CD4-positive, alpha-beta T cell treated with Interleukin-6 at 100 ng/mL for 8 hours (primary cell): Measurements from ENCODE around the gene PVALEF.

Source experiments
- DNase-seq: peaks from one replicate; pipeline ENCODE4 v3.0.0-alpha.2; 2020; ENCODE audit warnings: mixed read lengths, low spot score

PVALEF gene

DNA sequence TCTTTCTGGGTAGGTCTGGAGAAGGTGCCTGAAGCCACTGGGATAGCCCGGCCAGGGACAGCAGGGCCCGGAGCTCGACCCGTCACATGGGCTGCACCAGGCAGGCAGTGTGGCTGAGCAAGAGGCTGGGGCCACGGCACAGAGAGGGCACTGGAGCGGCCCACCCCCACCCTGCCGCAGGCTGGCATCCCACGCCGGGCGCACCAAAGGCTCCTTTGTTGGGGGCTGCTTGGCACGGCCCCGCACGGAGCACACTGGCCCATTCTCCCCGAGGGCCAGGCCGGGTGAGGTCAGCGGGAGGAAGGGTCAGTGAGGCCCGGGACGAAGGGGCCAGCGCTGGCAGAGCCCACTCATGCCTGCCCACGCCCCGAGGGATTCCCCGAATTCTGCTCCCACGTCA, 36.5 kb upstream of the PVALEF start:
- DNase-seq = no peak

DNA sequence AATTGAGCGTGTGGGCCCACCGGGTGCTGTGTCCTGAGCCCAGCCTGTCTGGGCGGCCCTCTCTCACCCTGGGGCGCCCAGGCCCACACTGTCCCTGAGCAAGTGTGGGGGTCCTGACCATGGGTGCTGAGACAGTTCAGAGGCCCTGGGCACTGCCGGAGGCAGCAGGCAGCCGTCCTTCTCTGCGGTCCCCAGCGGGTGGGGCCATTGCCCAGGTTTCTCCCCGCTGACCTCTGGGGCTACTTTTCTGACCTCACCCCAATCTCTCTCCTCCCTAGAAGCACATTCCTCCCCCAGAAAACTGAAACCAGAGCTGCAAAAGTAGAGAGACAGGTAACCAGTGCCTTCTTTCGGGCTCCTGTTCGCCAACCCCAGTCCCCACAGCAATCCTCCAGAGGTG, 36.0 kb upstream of the PVALEF start:
- DNase-seq = no peak

DNA sequence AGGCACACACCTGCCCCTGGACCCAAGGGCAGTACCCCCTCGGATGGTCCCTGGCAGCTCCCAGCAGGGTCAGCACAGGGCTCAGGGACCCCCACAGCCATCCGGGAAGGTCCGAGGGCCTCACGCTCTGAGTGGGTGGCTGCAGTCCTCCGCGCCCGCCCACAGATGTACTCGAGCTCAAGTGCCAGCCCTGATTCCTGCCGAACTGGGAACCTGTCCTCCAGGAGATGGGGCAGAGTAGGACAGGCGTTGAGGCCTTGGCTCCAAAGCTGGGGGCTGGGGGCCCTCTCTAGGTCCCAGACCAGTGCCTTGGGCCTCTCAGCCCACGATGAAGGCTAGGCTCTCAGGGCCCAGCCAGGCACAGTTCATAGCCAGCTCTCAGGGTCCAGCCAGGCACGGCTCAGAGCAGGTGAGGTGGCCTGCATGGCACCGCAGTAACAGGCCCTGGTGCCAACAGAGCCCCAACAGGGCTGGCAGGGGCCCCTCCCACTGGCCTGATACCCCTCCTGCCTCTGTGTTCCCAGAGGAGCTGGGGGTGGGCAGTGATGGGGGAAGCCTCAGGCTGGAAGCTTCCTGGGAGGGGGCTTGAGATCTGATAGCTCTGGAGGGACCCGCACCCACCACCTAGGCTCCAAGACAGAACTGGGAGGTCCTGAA, 35.5 kb upstream of the PVALEF start:
- no peak for DNase-seq

DNA sequence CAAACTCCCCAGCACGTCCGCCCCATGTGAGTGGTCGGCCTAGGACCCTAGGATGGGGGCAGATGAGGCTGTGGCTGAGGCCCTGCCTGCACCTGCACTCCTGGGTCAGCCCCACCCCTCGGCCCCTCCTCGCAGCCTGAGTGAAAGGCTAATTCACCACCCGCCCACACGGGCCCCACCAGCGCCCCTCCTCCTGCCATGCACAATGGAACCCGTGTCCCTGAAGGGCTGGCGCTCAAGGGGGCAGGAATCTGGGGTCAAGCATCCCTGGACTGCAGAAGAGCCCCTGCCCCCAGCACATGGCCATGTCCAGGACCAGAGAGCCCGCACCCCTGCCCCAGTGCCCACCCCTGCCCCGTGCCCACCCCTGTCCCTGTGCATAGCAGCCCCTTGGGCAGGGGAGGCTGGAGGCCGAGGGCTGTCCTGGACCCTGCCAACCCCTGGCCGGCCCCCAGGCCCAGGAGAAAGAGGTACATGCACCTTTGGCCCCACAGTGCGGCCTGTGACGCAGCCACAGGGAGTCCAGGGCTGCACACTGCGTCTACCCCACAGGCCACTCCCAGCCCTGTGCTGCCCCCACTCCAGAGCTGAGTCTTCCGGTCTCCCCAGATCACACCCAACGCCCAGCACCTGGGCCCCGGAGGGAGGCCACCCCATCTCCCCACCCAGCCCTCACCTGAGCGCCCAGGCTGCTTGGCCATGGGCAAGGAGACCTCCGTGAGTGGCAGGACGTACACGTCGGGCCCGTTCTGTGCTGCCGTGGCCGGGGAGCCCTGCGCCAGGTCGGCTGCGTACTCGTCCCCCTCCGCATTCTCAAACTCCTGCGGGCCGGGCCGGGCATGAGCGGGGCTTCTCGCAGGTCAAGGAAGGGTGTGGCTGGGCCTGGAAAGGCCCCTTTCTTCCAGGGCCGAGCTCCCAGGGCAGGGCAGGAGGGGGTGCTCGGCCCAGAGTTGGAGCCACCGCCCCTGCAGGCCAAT, 34.6 kb upstream of the PVALEF start:
- no peak for DNase-seq

DNA sequence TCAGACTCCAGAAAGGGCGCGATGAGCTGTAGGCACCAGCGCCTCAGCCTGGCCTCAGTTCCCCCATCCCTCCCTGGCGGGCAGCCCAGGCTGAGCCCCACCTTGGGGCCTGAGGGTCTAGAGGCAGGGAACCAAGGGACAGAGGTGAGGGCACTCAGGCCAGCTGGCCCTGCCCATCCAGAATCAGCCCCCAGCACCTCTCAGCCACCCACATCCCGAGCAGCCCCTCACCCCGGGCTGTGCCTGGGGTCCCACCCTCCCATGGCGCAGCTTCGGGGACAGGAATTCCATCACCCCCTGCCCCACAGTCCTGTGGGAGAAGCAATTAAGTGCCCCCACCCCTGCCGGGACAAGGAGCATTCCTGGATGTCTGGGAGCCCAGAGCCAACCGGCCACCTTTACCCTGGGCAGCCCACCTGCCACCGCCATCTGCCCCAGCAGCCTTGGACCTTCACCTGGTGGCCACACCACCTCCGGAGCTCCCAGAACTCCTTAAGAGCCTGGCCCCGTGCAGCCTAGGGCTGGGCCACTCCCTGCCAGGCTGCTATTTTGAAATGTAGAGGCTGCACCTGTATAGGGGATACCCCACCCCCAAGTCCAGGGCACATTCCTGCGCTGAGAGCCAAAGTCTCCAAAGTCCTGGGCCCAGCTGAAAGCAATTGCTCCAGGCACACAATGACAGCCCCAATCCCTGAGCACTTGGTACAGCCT, 33.7 kb upstream of the PVALEF start:
- DNase-seq = no peak

DNA sequence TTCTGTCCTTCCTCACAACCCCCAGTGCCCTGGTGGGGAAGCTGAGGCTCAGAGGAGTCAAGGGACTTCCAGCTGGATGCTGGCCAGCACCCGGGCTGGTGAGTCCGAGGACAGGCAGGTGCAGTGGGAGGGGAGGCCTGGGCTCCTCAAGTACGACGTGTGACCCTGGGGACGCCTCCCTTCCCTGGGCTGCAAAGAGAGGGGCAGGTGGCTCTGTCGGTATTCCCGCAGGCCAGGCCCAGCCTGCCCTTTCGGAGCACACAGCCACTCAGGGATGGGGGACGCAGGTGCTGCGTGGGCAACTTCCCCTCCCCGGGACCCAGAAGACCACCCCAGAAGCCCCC, 33.1 kb upstream of the PVALEF start:
- DNase-seq = no peak

DNA sequence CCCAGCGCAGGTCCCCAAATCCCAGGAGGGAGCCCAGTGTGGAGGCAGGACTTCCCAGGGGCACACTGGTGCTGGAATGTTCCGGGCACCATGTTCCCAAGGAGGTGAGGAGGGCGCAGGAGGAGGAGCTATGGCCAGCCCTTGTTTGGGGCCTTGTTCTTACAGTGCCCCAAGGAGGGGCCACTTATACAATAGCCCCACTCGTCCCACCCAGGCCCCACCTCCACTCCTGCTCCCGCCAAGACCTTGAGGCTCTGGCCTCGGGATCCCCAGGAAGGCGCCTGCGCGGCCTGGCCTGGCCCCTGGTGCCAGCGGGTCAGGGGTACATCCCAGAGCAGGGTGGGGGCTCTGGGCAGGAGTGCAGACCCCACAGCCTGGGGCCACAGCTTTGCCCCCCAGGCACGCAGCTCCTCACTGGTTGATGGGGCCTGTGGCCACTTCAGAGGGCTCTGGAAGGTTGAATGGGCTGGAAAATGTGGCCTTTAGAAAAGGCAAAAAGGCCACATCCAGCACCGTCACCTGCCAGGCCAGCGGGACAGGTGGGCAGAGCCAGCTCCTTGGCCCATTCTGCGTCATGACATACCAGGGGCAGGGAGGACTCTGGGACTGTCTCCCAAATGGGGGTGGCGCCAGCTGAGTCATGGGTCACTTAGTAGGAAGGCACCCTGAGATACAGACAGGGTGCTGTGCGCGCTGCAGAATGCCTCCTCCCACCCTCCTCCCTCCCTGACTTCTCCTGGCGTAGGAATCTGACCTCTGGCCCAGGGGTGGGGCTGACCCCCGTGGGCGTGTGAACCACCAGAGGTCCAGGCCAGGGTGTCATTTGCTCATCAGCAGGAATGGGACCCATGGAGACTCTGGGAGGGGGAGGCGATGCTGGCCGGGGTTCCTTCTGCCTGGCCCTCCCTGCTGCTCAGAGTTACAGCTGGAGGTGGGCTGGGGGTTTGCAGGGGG, 32.3 kb upstream of the PVALEF start:
- no peak for DNase-seq

DNA sequence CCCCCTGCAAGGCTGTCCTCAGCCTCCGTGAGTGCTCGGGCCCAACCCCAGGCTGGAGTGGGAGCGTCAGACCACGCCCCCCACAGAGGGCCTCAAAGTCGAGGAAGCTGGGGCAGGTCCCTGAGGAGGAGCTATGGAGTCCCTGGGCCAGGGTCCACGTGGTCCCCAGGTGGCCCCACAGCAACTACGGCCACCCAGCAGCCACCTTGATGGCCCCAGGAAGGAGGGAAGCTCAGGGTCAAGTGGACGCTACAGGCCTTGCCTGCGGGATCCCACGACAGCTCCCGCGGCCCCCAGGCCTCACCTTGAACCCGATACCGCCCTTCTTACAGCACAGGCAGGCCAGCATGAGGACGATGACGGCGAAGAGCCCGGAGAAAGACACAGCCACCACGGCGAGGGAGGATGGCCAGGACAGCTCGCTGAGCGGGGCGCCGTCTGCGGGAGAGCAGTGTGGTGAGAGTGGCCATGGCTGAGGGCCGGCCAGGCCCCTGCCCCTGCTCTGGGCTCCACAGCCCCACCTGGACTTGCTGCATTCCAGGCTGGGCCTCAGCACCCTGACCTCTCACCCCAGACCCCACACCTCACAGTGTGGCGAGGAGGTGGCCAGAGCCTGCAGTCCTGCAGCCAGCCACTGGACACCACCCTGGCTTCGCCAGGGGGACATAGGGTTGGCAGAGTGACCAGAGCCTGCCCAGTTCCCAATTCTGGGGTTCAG, 31.1 kb upstream of the PVALEF start:
- DNase-seq = no peak

DNA sequence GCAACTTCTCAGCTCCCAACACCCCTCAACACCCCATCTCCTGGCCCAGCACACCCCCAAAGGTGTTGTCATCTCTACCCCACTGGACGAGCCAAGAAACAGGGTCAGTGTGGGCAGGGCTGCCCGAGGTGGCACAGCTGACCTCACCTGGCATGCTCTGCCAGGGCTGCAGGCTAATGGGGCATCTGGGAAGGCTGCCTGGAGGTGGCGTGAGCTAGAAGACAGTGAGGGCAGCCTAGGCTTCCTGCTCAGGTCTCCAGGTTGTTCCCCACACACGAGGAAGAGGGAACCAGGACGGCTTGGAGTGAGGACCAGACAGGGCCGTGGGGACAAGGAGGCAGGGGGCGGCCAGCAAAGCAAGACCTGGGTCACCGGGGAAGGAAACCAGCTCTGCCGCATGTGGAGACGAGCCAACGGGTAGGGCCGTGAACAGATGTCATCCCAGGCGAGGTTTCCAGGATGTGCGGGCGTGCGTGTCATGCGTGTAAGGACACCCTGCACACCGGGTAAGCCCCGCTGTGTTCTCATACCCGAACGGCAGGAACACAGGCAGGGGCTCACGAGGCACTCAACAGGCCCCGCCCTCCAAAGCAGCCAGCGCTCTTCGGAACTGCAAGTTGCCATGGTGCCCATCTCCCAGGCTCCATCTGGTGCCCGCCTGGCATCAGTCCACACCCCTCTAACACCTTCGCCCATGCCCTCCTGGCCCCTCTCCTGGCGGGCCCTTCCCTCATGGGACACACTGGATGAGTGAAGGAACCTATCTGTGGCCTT, 29.6 kb upstream of the PVALEF start:
- no peak for DNase-seq

DNA sequence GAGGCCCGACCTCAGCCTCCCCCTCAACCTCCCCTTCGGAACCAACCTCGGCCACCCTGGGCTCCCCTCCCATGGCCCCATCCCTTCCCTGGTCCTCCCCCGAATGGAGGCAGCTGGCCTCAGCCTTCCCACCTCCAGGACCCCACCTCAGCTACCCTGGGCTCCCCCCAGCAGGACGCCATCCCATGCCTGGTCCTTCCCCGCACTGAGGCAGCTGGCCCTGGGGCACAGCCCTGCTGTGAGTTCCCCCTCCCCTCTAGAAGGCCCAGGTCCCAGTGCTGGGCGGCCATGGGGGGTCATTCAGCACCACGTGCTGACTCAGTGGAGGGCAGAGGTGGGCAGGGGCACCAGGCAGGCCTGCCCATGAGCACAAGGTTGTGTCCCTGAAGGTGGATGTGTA, 28.9 kb upstream of the PVALEF start:
- DNase-seq = no peak

DNA sequence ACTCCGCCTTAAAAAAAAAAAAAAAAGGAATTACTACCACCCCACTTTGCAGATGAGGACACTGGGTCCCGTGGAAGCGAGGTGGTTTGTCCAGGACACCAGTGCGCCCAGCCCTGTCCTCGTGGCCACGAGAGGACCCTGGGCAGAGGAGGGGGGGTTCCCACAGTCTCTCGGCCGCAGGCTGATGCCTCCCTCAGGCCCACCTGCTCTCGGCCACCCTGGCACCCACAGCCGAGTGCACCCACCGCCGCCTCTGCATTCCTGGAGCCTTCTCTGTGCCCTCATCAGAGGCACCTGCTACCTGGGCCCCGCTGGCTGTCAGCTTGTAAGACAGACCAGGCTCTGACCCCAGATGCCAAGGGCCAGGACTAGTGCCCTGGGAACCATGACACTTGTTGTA, 28.1 kb upstream of the PVALEF start:
- DNase-seq = no peak

DNA sequence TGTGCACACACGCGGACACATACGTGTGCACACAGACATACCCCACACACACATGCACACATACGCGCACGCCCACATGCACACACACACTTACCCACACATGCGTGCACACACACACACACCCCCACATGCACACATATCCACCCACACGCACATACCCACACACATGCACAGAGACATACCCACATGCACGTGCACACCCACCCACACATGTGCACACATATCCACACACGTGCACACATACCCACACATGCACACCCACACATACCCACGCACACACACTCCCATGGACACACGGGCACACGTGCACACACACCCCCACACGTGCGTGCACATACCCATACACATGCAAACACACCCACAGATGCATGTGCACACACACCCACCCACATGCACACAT, 27.2 kb upstream of the PVALEF start:
- DNase-seq = no peak

DNA sequence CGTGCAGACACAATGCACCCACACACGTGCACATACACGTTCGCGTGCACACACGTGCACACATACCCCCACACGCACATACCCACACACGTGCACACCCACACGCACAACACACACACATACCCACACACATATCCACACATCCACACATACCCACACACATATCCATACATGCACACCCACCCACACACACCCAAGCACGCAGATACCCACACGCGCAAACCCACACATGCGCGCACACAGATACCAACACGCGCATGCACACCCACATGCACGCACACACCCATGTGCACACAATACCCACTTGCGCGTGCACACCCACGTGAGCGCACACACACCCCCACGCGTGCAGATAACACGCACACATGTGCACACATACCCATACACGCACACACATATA, 26.8 kb upstream of the PVALEF start:
- no peak for DNase-seq

DNA sequence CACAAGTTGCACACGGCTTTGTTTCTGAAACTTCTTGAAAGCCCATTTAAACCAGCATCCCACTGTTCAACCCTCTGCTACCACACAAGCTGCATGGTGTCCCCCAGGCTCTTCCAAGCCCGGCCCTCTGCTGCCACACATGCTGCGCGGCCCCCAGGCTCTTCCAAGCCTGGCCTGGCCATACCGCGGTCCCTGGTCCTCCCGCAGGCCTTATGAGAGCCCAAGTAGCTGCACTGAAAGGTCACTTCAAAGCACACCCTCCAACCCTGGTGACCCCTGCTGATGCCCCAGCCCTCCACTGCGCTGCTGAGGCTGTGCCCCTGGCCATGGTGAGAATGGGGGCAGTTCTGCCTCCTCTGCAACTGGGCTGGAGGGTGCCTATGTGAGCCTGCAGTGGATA, 25.9 kb upstream of the PVALEF start:
- no peak for DNase-seq

DNA sequence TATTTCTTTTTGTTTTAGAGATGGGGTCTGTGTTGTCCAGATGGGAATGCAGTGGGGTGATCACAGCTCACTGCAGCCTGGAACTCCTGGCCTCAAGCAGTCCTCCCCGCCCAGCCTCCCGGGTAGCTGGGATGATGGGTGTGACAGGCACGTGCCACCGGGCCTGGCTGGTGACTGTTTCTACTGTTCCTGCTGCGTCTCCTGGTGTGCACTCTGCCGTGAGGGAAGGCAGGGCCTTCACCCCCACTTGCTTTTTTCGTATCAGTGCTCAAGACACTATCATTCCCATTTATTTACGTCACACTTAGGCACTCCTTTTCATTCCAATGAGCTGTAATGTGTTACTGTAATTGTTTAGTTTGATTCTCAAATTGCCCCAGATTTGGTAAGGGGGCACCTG, 25.3 kb upstream of the PVALEF start:
- no peak for DNase-seq

DNA sequence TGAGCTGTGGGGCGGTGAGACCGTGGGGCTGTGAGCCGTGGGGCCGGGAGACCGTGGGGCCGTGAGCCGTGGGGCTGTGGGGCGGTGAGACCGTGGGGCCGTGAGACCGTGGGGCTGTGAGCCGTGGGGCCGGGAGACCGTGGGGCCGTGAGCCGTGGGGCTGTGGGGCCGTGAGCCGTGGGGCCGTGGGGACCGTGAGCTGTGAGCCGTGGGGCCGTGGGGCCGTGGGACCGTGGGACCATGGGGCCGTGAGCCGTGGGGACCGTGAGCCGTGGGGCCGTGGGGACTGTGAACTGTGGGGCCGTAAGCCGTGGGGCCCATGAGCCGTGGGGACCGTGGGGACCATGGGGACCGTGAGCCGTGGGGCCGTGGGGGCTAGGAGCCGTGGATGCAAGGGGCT, 24.6 kb upstream of the PVALEF start:
- DNase-seq = no peak

DNA sequence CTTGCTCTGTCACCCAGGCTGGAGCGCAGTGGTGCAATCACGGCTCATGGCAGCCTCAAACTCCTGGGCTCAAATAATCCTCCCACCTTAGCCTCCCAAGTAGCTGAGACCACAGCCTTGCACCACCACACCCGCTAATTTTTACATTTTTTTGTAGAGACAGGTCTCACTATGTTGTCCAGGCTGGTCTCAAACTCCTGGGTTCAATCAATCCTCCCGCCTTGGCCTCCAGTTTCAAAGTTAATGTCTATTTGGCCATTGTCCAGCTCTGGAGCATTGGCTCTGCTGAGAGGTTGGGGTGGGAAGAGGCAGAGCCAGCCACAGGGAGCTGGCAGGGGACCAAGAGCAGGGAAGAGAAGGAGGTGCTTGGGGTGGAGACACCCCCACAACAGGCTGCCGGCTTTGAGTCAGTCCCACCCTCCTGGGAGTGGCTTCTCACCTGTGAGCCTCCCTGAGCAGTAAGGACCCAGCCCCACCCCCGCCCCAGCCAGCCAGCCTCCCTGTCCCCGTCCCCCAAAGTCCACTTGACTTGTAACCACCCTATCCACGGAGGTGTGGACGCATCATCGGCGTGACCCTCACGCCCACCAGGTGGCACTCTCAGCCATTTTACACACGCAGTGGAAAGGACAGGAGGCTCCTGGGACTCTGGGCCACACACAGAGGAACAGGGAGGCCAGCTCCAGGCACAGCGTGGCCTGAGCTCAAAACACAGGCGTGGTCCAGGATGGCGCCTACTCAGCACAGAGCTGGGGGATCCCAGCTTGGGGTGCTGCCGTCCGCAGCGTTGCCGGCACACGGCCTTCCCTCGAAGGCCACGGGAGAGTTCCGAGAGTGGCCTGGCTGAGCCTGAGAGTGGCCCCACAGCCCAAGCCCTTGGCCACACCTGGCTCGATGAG, 22.8 kb upstream of the PVALEF start:
- peak; percentile 45 for DNase-seq

DNA sequence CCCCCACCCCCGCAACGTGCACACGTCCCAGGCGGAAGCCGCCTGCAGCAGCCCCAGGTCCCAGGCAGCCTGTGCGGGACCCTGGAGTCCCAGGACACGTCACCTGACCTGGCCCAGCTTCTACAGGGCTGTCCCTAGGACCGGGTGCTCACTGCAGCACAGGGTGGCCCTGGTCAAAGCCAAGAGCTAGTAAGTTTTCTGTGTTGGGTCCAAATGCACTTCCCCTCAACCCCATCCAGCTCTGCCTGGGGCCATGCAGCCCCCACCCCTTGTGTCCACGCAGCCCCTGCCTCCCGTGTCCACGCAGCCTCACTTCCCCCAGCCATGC, 22.1 kb upstream of the PVALEF start:
- DNase-seq = no peak

DNA sequence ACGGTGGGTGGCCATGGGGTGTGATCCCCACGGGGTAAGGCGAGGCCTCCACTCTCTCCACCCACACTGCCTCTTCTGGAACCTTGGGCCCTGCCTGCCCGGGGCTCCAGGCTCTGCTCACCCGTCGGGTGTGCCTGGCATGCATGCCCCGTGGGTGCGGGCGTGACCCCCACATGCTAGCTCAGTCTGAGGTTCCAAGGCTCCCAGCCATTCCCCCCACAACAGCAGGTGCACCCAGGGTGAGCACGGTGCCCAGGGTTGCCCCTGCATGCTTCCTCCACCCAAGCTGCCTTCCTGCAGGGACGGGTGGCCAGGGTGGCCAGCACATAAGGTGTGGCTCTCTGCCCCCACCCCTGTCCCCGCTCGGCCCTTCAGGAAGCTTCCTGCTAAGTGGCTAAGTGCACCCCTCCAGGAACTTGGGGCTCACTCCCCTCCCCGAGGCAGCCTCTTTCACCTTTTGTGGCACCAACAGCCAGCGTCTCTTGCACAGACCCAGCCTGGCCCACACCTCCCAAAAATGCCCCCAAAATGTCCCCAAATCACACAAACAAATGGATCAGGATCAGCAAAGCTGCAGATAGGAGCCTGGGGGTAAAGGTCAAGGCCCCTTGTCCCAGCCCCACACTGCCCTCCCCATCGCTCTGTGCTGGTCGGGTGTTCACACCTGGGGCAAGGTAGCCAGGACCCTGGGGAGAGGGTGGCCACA, 21.4 kb upstream of the PVALEF start:
- DNase-seq = no peak
